GM12891 (cell line): Measurements from ENCODE around the gene CMTR1.

Experiments used
- POLR2A ChIP-seq: IDR thresholded peaks from 2 replicates; pipeline ENCODE4 v1.6.1; 2011; ENCODE audit warnings: low read depth, low read length, control low read depth
- TAF1 ChIP-seq: IDR thresholded peaks from 2 replicates; pipeline ENCODE4 v1.6.1; 2011; ENCODE audit warnings: low read depth, low read length, control low read depth

DNA sequence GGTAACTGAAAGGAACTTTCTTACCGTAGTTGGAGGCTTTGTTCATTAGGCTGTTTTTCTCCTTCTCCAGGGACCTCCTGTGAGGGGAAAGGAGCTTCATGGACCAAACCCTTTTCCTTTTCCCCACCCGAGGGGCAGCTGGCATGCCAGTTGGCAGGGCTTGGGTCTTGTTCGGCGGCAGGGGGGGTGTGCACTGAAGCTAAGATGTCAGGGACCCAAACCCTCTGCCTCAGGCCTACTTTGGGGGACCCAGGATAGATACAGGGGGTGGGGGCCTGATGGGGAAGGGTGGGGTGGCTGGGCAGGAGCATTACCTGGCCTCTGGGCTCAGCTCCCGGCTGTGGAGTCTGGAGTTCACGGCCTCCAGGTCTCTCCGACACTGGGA lies 51.8 kb downstream of the CMTR1 start:
- TF ChIP-seq POLR2A, result no peak
- no peak for TF ChIP-seq TAF1
